Measurements from ENCODE around the gene GPR17. TPM values are rescaled to one million over a fixed set of nuclear protein-coding genes. Genes with fewer than 3 reads are reported as not detected.

GPR17 gene
- total RNA-seq, 4 donors from 2014 or later, result 1.1 to 1.6 (median 1.2) TPM

DNA sequence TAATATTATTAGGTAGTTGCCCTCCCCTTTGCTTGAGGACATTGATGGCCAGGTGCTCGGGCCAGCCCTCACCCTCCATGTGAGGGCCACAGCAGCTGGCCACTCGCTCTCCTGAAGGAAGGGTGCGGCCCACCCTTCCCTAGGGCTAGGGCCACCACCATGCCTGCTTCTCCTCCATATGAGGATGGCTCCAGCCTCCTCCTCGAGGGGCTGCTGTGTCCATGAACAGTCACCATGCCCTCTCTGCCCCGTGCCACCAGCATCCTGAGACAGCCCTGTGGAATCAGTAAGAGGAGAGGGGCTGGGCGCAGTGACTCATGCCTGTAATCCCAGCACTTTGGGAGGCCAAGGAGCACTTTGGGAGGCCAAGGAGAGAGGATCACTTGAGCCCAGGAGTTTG lies 2.4 kb downstream of the GPR17 start:
- no peaks in the 10 kb centered on the region for H3K27me3 ChIP-seq
- H3K27ac ChIP-seq, result peak overlapping the region; percentile 41 to 92 (median 81)
- 71 to 79% methylated on average over 6 of the region's 6 CpGs for WGBS, 2 donors
- H3K4me3 ChIP-seq, result peak overlapping the region in 1 of 4 donors; percentile 23
- TF ChIP-seq EP300 (IDR thresholded peaks at IDR 0.05), result no peak
- no peak for TF ChIP-seq POLR2A (IDR thresholded peaks at IDR 0.05)
- TF ChIP-seq, protein P1, sequence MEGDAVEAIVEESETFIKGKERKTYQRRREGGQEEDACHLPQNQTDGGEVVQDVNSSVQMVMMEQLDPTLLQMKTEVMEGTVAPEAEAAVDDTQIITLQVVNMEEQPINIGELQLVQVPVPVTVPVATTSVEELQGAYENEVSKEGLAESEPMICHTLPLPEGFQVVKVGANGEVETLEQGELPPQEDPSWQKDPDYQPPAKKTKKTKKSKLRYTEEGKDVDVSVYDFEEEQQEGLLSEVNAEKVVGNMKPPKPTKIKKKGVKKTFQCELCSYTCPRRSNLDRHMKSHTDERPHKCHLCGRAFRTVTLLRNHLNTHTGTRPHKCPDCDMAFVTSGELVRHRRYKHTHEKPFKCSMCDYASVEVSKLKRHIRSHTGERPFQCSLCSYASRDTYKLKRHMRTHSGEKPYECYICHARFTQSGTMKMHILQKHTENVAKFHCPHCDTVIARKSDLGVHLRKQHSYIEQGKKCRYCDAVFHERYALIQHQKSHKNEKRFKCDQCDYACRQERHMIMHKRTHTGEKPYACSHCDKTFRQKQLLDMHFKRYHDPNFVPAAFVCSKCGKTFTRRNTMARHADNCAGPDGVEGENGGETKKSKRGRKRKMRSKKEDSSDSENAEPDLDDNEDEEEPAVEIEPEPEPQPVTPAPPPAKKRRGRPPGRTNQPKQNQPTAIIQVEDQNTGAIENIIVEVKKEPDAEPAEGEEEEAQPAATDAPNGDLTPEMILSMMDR (IDR thresholded peaks at IDR 0.05), result no peak
- peaks cover 0 to 96% (median 40%) of the 10 kb centered on the region in 4 donors for H3K4me1 ChIP-seq
- no peaks in the 10 kb centered on the region for H3K36me3 ChIP-seq
- H3K9me3 ChIP-seq, result no peaks in the 10 kb centered on the region
- no peak for DNase-seq (ENCODE audit: low spot score in 2 of 2)

DNA sequence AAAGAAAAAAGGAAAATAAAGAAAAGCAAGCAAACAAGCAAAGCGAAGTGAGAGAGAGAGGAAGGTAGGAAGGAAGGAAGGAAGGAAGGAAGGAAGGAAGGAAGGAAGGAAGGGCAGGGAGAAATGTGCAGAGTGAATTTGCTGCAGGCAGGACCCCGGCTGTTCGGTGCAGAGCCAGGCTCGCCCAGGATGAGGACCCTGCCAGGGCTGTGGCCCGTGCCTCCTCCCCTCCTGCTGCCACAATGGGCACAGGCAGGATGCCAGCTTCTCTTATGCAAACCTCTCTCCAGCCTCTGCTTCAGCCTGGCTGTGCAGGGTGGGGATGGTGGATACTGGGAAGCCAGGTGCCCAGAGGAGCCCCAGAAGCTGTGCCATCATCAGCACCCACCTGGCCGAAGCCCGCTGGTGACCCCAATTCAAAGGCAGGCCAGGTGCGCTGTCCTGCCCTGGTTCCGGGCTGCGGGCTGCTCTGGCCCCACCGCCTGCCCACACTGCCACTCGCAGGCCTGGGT lies 3.2 kb downstream of the GPR17 start:
- H3K27me3 ChIP-seq, result no peaks in the 10 kb centered on the region
- peaks cover 0 to 3% (median 0%) of the 10 kb centered on the region in 3 donors for H3K36me3 ChIP-seq
- TF ChIP-seq POLR2A (IDR thresholded peaks at IDR 0.05) (no peak), EP300 (IDR thresholded peaks at IDR 0.05) (no peak)
- TF ChIP-seq, protein P1 (IDR thresholded peaks at IDR 0.05), result no peak
- H3K9me3 ChIP-seq, result no peaks in the 10 kb centered on the region
- H3K4me1 ChIP-seq, result peaks cover 0 to 89% (median 40%) of the 10 kb centered on the region in 4 donors
- peak overlapping the region; percentile 75 to 92 (median 86) for H3K27ac ChIP-seq
- no peak for DNase-seq (ENCODE audit: low spot score in 2 of 2)
- H3K4me3 ChIP-seq, result peak overlapping the region in 2 of 4 donors; percentile 7 to 27
- WGBS, 2 donors, result 31 to 53% methylated on average over 5 to 8 of the region's 12 CpGs

DNA sequence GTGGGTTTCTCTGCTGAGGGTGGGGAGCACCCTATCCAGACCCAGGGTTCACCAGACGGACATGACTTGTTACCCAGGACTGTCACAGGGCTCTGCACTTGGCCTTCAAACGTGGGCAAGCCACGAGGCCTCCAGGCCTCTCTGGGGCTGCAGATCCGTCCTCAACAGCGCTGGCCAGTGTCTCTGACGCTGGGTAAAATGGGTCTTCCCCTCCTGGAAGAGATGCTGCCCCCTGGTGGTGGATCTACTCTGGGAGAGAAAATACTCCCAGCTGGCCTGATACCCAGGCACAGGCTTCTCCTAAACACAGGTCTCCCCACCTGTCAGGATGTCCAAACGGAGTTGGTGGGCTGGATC lies 3.7 kb downstream of the GPR17 start:
- H3K36me3 ChIP-seq, result peaks cover 0 to 8% (median 0%) of the 10 kb centered on the region in 3 donors

DNA sequence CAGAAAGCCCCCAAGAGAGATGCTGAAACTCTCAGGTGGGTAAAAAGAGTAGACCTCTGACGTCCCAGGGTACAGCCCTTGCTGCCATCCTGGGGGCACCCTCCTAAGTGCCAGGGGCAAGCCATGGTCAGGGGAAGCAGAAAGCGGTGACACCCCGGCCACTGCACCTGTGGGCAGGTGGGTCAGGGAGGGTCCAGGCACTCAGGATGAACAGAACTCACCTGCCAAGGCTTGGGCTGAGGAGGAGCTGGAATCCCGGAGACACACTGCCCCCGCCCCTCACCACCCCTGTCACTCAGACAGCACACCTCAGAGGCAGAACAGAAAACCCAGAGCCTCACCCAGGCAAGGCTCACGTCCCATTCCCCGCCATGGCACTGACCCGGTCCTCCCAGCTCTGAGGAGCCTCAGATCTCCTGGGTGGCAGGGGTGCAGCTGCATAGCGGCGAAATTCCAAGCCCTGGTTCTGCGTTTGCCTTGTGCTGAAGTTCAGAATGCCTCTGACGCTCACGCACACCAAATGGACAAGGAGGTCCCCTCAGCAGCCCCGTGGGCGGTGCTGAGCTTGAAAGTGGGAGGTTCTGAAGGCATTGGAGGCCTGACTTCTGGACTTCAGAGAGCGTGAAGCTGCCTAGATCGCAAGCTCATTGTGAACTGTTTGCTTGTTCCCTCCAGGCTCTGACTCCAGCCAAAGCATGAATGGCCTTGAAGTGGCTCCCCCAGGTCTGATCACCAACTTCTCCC lies 4.3 kb downstream of the GPR17 start:
- H3K27ac ChIP-seq, result peak overlapping the region; percentile 75 to 92 (median 86)
- H3K27me3 ChIP-seq, result no peaks in the 10 kb centered on the region
- peak overlapping the region in 2 of 4 donors; percentile 7 to 27 for H3K4me3 ChIP-seq
- TF ChIP-seq POLR2A (IDR thresholded peaks at IDR 0.05) (peak in 1 of 2 donors; percentile 15), EP300 (IDR thresholded peaks at IDR 0.05) (peak; percentile 30 to 89)
- TF ChIP-seq, protein P1 (IDR thresholded peaks at IDR 0.05), result peak in 3 of 5 experiments; percentile 4 to 24 (median 15)
- DNase-seq (ENCODE audit: low spot score in 2 of 2), result no peak
- H3K4me1 ChIP-seq, result peaks cover 0 to 79% (median 40%) of the 10 kb centered on the region in 4 donors
- peaks cover 0 to 11% (median 0%) of the 10 kb centered on the region in 3 donors for H3K36me3 ChIP-seq
- WGBS, 2 donors, result 24 to 48% methylated on average over 14 to 17 of the region's 17 CpGs
- H3K9me3 ChIP-seq, result no peaks in the 10 kb centered on the region

More for the DNA sequence above, 3.7 kb downstream of the GPR17 start:
- DNase-seq (ENCODE audit: low spot score in 2 of 2), result peak; percentile 50 to 91
- no peaks in the 10 kb centered on the region for H3K9me3 ChIP-seq
- peaks cover 0 to 84% (median 40%) of the 10 kb centered on the region in 4 donors for H3K4me1 ChIP-seq
- peak overlapping the region in 2 of 4 donors; percentile 7 to 27 for H3K4me3 ChIP-seq
- 7 to 8% methylated on average over 3 to 7 of the region's 7 CpGs for WGBS, 2 donors
- H3K27ac ChIP-seq, result peak overlapping the region; percentile 75 to 92 (median 86)
- no peaks in the 10 kb centered on the region for H3K27me3 ChIP-seq
- peak in 1 of 2 donors; percentile 37 for TF ChIP-seq EP300 (IDR thresholded peaks at IDR 0.05)
- no peak for TF ChIP-seq POLR2A (IDR thresholded peaks at IDR 0.05)
- TF ChIP-seq, protein P1 (IDR thresholded peaks at IDR 0.05), result peak; percentile 80 to 87 (median 82)
